ENCODE results near the gene ZSCAN5A.
"Not testable (repeated sequence)": the region's sequence is repeated elsewhere in the genome, so short reads cannot be mapped to it uniquely, and the experiment has no call there.

DNA sequence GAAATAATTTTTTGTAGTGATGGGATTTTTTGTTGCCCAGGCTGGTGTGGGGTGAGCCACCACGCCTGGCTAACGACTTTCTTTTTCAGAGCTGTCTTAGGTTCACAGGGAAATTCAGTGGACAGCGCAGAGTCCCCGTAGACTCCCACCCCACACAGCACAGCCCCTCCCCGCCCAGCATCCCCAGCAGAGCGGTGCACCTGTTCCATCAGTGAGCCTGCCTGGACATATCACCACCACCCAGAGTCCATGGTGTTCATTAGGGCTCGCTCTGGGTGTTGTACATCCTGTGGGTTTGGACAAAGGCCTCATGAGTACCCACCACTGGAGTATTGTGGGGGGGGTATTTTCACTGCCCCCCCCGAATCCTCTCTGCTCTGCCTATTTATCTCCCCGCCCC is 104.6 kb downstream of the ZSCAN5A start:
- TF ChIP-seq CTCF (conservative IDR thresholded peaks at IDR 0.05 in 1 of 2, IDR thresholded peaks at IDR 0.05 in 1 of 2; ENCODE audit: low read depth in 1 of 2, low read length in 2 of 2); EZH2 (IDR thresholded peaks at IDR 0.05; ENCODE audit: low read length, missing control alignments): not testable (repeated sequence)
